GM20431 (cell line): Measurements from ENCODE around the gene XRCC4.
"Not testable (repeated sequence)": the region's sequence is repeated elsewhere in the genome, so short reads cannot be mapped to it uniquely, and the experiment has no call there.

Experiments
- in situ Hi-C: fragments of 300-500 bp; cut with MseI, MboI; formaldehyde crosslinking; loops from one replicate; pipeline ENCODE4 v1.15.0; 2020; ENCODE audit warnings: low sequenced_read_pairs; ENCODE audit not compliant: unreplicated experiment

Gene XRCC4

DNA sequence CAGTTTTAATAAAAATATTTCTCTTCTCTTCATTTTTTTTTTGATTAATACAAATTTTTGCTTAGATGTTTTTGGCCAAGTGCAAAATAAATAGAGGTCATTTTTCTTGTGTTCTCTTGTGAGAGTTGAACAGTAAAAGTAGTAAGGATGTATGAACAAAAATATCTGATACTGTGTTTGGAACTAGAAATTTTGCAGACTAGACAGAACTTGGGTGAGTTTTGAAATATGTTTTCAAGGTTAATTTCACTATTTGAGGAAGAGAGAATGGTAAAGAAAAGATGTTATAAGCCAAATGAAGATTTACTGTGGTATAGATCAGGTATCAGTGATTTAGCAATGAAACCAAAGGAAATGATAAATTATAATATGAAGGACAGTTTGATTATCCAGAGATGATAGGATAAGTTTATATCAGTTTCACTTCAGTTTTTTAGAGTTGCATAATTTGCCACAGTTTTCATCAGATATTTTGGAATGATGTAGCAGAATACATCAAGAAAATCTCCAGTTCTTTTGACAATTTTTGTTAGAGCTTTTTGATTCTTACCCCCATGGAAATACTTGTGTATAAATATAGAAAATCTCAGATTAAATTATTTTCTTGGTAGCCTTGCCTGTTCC is 246.3 kb downstream of the XRCC4 start:
- in situ Hi-C loops = no loop called here

- in situ Hi-C loops = no loop called here
Observed at GRCh38 chr5:83331842-83332241, 254.5 kb downstream of the XRCC4 start.

GRCh38 chr5:83337453-83338035 is 260.2 kb downstream of the XRCC4 start:
- in situ Hi-C loops = no loop called here

GRCh38 chr5:83340511-83340918 is 263.2 kb downstream of the XRCC4 start:
- in situ Hi-C loops = no loop called here

DNA sequence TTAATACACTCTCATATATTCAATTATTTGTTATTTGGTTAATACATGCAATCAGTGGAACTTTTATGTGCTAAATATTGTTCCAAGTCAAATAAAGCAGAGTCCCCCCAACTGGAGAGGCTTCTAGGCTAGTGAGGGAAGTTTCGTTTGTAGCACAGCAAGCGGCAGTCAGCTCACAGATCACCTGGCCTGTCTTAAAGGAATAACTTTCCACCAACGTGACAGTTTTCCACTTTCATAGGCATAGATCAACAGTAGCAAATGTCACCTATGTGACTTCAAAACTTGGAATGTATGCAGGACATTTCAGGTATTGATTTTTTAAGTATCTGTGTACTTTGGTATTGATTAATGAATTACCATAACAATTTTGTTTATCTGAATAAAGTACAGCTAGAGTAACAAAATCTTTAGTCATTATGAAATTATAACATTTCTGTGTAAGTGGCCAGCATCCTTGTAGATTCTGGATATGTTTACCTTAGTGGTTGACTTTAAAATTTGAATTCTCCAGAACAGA is 264.5 kb downstream of the XRCC4 start:
- in situ Hi-C loops = no loop called here

DNA sequence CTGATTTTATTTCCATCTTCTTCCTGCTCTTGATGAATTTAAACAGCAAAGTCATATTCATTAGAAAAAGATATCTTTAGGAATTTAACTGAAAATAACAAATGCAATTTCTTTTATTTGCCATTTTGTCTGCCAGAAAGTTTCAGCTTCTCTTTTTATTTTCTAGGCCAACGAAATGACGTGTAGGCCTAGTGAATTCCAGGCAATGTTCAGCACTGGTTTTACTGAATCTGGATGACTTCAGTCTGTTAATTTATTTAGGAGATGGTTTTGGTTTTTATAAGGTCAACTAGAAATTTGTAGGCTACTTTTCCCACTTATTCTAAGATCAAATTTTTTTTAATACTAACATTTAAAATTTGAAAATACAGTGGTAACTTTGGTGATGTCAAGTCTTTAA is 265.1 kb downstream of the XRCC4 start:
- in situ Hi-C loops = no loop called here

GRCh38 chr5:83343299-83343698 is 266.0 kb downstream of the XRCC4 start:
- in situ Hi-C loops = no loop called here

DNA sequence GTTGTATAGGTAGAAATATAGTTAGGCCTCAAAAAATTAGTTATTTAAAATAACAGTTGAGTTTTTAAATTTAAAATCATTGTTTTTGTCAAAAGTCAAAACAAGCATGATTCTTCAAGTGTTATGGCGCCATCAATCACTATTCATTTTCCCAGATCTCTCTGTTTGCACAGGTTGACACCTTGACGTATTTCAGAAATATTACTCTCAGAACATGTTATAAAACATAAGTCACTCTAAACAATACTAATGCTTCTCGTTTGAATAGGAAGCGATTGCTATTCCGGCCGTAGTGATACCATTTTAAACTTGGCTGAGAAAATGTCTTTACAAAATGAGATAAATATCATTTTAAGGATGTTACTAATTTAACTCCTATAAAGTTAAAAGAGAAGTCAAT is 268.1 kb downstream of the XRCC4 start:
- in situ Hi-C loops = no loop called here

- in situ Hi-C loops = no loop called here
Observed at GRCh38 chr5:83348281-83348780, 271.0 kb downstream of the XRCC4 start.

DNA sequence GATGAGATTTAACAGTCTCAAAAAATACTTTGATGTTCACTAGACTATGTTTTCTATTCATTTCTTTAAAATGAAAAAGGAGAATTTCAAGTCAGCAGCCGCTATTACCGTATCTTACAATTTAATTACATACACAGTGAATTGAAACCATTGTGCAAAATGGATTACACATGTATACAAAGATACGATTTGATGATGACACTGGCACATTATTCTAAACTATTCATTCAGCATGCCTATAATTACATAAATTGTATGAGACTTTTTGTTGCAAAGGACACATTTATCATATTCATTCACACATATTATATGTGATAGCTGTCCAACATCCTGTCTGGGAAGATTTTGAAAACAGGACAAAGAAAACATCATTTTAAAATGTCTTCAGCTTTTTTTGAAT is 275.9 kb downstream of the XRCC4 start:
- in situ Hi-C loops = no loop called here

DNA sequence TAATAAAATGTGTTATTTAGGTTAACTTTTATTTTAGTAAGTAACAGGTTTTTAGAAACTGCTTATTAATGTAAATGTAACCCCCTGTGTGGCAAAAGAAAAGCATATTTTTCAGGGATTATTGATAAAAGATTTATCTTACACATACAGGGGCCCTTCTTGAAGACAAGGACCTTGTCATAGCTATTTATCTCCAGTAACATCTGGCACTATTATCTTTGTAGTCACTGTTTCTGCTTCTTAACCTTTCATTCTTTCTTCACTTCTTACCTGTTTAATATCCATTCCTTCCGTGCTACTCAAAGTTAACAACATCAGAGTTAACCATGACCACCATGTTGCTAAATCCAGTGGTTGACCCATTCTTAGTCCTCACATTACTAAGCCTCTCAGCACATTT is 276.4 kb downstream of the XRCC4 start:
- in situ Hi-C loops = no loop called here

DNA sequence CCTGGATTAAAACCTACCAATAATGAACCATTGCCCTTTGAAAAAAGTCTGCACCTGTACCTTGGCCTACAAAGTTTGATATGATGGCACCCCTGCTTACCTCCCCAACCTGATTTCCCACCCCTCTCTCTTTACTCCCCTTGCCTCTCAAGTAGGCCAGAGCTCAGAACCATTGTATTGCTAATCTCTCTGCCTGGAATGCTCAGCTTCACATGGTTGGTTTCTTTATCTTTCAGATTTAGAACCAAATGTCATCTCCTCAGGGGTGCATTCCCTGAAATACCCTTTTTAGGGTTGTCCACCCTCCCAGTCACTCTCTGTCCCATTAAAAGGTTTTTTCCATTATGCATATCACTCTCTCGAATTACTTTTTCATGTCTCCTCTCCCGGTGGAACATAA is 277.6 kb downstream of the XRCC4 start:
- in situ Hi-C loops = no loop called here

DNA sequence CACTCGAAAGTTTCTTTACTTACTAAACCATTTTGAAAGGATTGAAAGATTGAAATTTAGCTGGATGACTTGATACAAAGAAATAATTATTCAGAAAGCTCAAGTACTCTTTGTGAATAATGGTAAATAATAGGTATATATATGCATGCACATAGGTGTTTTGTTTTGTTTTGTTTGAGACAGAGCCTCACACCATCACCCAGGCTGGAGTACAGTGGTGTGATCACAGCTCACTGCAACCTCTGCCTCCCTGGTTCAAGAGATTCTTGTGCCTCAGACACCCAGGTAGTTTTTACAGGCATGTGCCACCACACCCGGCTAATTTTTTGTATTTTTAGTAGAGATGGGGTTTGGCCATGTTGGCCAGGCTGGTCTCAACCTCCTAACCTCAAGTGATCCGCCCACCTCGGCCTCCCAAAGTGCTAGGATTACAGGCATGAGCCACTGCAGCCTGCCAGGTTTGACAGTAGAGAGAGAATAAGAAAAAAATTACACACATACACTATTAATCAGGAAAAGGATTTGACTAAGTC is 278.2 kb downstream of the XRCC4 start:
- in situ Hi-C loops = not testable (repeated sequence)

DNA sequence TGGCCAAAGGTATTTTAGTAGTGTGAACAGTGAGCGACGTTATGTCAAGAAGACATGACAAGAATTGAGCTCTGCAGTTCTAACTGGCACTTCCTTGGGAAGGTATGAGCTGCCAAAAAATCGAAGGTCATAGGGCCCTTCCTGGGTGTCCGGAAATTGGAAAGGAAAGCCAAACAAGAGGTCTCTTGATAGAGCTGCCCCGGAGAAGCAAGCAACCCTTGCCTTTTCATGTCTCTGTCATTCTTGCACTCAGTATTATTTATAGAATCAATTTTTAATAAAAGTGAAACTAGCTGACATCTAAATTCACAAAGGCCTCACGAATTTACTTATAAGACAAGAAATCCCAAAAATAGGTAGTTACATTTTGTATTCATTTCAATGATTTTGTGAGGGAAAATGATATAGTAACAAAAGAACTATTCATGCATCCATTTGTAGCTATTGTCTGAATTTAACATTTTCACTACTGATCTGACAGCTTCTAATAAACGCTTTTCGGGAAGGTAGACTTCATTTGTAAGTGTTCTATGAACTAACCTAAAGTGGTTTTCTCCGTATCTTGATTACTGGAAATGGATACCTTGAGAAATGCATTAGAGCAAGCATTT is 280.4 kb downstream of the XRCC4 start:
- in situ Hi-C loops = no loop called here

GRCh38 chr5:83360573-83360972 is 283.2 kb downstream of the XRCC4 start:
- in situ Hi-C loops = no loop called here

DNA sequence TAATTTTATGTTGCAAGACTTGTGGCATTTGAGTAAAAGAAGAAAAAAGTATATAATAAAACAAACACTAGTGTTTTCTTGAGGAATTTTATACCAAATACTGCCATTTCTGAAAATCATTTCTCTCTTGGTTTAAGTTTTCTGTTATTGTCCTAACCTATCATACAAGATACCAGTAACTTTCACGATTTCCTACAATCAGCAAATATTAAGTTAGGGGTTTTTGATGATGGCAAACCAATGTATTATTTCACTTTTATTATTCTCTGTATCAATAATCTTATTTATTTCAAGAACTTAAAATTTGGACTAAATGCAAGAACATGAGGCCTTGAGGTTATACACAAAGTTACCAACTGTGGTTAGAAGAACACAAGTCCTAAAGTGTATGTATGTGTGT is 285.2 kb downstream of the XRCC4 start:
- in situ Hi-C loops = no loop called here

DNA sequence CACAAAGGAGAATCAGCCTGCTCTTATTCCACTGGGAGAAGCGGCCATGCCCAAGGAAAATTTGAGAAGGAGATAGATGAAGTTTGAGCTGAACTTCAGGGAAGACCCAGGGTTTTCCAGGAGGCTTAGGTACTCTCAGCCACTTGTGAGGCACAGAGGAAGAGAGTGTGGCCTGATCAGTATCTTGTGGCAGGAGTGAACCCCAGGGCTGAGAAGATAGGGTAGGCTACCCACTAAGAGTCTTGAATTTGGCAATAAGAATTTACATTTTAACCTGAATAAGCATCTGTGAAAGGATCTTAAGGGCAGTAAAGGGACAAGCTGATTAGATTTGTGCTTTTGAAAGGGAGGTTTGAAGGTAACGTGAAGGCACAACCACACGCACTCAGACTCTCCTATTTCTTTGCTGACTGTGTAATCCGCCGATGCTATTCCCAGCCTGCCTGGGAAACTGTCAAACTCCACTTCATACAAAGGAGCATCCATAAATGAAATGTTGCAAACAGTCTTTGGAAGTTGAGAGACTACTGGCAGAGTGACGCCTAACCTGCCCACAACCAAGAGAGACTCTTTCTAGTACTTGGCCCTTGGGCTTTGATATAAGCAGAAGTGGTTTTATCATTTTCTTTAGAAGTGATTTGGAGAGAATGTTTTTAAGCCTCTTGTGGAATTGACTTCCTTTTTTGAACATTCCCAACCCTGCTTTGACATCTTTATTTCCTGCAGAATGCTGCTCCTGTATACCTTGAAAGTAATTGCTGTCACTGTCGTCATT is 286.0 kb downstream of the XRCC4 start:
- in situ Hi-C loops = no loop called here

GRCh38 chr5:83363886-83364275 is 286.5 kb downstream of the XRCC4 start:
- in situ Hi-C loops = no loop called here

- in situ Hi-C loops = no loop called here
Observed at GRCh38 chr5:83364312-83365299, 287.3 kb downstream of the XRCC4 start.
